Measurements from ENCODE around the gene SCARF2.
"Not testable (repeated sequence)": the region's sequence is repeated elsewhere in the genome, so short reads cannot be mapped to it uniquely, and the experiment has no call there.

Gene SCARF2

GRCh38 chr22:20472629-20473442 lies 35.2 kb upstream of the SCARF2 start:
- Histone ChIP-seq H3K4me1 (ENCODE audit: control insufficient read depth in 2 of 2, insufficient read depth in 2 of 2, low read length in 2 of 2) (no peaks in the 10 kb centered on the region), H3K27ac (ENCODE audit: low read depth in 2 of 2, low read length in 2 of 2) (no peak overlapping the region), H3K36me3 (ENCODE audit: control insufficient read depth in 2 of 2, insufficient read depth in 2 of 2, low read length in 2 of 2) (peaks cover 4 to 13% of the 10 kb centered on the region in 2 donors), H3K4me3 (ENCODE audit: low read length in 2 of 2) (no peak overlapping the region), H3K27me3 (ENCODE audit: control insufficient read depth in 2 of 2, insufficient read depth in 2 of 2, low read length in 2 of 2) (no peaks in the 10 kb centered on the region), H3K9ac (ENCODE audit: low read depth in 1 of 2, low read length in 2 of 2) (no peak overlapping the region), H3K9me3 (ENCODE audit: control insufficient read depth in 2 of 2, low read length in 2 of 2) (no peaks in the 10 kb centered on the region)

DNA sequence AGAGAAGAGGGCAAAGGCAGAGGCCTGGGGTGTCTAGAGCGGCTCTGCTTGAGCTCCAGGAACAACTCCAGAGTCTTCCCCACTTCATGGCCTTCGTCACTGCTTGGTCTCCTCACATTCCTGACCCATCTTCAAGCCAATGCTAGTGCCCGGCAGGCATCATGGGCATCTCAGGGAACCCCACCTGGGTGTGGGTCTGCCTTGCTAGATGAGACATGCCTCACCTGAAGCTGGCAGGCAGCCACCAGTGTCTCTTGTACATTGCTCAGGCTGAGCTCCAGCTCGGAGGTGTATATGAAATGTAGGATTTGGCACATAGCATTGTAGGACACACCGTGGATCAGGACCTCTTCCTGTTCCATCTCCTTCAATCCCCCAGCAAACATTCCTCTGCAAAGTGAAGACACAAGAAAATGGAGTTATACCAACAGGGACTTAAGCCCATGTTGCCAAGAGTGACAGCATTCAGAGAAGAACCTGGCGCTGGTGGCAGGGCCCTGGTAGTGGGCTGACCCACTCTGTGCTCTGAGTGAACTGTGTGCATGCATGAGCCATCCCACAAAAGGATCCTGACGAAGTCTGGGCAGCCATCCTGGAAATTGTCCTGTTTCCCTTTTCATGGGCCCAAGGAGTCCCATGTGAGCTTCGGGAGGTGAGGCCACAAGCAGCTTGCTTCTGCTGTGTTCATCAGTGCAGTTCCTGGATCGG lies 33.7 kb upstream of the SCARF2 start:
- Histone ChIP-seq H3K36me3 (ENCODE audit: control insufficient read depth in 2 of 2, insufficient read depth in 2 of 2, low read length in 2 of 2) (peaks cover 4 to 13% of the 10 kb centered on the region in 2 donors), H3K4me1 (ENCODE audit: control insufficient read depth in 2 of 2, insufficient read depth in 2 of 2, low read length in 2 of 2) (no peaks in the 10 kb centered on the region), H3K9ac (ENCODE audit: low read depth in 1 of 2, low read length in 2 of 2) (no peak overlapping the region), H3K4me3 (ENCODE audit: low read length in 2 of 2) (no peak overlapping the region), H3K27ac (ENCODE audit: low read depth in 2 of 2, low read length in 2 of 2) (no peak overlapping the region), H3K27me3 (ENCODE audit: control insufficient read depth in 2 of 2, insufficient read depth in 2 of 2, low read length in 2 of 2) (no peaks in the 10 kb centered on the region), H3K9me3 (ENCODE audit: control insufficient read depth in 2 of 2, low read length in 2 of 2) (no peaks in the 10 kb centered on the region)

- H3K36me3 ChIP-seq (ENCODE audit: control insufficient read depth in 2 of 2, insufficient read depth in 2 of 2, low read length in 2 of 2) = peaks cover 4 to 13% of the 10 kb centered on the region in 2 donors
- not testable (repeated sequence) for H3K9ac ChIP-seq (ENCODE audit: low read depth in 1 of 2, low read length in 2 of 2); H3K27me3 ChIP-seq (ENCODE audit: control insufficient read depth in 2 of 2, insufficient read depth in 2 of 2, low read length in 2 of 2); H3K4me1 ChIP-seq (ENCODE audit: control insufficient read depth in 2 of 2, insufficient read depth in 2 of 2, low read length in 2 of 2); H3K9me3 ChIP-seq (ENCODE audit: control insufficient read depth in 2 of 2, low read length in 2 of 2); H3K27ac ChIP-seq (ENCODE audit: low read depth in 2 of 2, low read length in 2 of 2); H3K4me3 ChIP-seq (ENCODE audit: low read length in 2 of 2)
These were observed 32.9 kb upstream of the SCARF2 start for GRCh38 chr22:20470525-20470924.

- Histone ChIP-seq H3K27ac (ENCODE audit: low read depth in 2 of 2, low read length in 2 of 2) (no peak overlapping the region), H3K27me3 (ENCODE audit: control insufficient read depth in 2 of 2, insufficient read depth in 2 of 2, low read length in 2 of 2) (no peaks in the 10 kb centered on the region), H3K4me1 (ENCODE audit: control insufficient read depth in 2 of 2, insufficient read depth in 2 of 2, low read length in 2 of 2) (peaks cover 3 to 4% of the 10 kb centered on the region in 2 donors), H3K9ac (ENCODE audit: low read depth in 1 of 2, low read length in 2 of 2) (no peak overlapping the region), H3K4me3 (ENCODE audit: low read length in 2 of 2) (no peak overlapping the region), H3K9me3 (ENCODE audit: control insufficient read depth in 2 of 2, low read length in 2 of 2) (no peaks in the 10 kb centered on the region), H3K36me3 (ENCODE audit: control insufficient read depth in 2 of 2, insufficient read depth in 2 of 2, low read length in 2 of 2) (peaks cover 11 to 23% of the 10 kb centered on the region in 2 donors)
These were observed 31.7 kb upstream of the SCARF2 start for GRCh38 chr22:20469110-20469868.

DNA sequence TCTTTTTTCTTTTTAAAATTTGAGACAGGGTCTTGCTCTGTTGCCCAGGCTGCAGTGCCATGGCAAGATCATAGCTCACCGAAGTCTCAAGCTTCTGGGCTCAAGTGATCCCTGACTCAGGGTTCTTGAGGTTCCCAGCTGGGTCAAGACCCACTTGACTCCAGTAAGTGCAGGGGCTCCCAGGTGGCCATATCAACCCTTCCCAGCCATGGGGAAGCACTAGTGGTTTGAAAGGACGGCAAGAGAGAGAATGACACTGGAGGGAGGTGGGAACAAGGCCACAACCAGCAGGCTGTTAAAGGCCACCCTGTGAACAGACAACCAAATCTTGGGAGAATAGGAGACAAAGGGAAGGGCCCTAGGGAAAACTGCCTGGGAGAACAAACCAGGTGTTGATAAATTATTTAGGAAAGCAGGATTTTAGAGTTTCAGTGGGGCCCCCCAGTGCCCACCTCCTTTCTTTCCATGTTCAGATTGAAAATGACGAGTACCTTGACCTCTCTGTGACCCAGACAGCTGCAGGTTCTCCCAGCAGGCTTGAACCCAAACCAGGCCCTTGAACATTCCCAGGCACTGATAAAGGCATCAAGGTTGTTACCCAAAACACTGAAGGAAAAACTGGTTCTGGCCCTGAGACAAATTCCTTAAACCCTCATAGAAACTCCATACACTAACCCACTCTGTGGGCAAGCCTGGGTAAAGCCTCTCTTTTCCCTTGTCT lies 29.2 kb upstream of the SCARF2 start:
- no peak overlapping the region for H3K27ac ChIP-seq (ENCODE audit: low read depth in 2 of 2, low read length in 2 of 2)
- no peak overlapping the region for H3K4me3 ChIP-seq (ENCODE audit: low read length in 2 of 2)
- no peaks in the 10 kb centered on the region for H3K9me3 ChIP-seq (ENCODE audit: control insufficient read depth in 2 of 2, low read length in 2 of 2)
- H3K4me1 ChIP-seq (ENCODE audit: control insufficient read depth in 2 of 2, insufficient read depth in 2 of 2, low read length in 2 of 2) = peaks cover 3 to 11% of the 10 kb centered on the region in 2 donors
- no peak overlapping the region for H3K9ac ChIP-seq (ENCODE audit: low read depth in 1 of 2, low read length in 2 of 2)
- peaks cover 11 to 25% of the 10 kb centered on the region in 2 donors for H3K36me3 ChIP-seq (ENCODE audit: control insufficient read depth in 2 of 2, insufficient read depth in 2 of 2, low read length in 2 of 2)
- no peaks in the 10 kb centered on the region for H3K27me3 ChIP-seq (ENCODE audit: control insufficient read depth in 2 of 2, insufficient read depth in 2 of 2, low read length in 2 of 2)

- H3K27ac ChIP-seq (ENCODE audit: low read depth in 2 of 2, low read length in 2 of 2) = no peak overlapping the region
- H3K4me1 ChIP-seq (ENCODE audit: control insufficient read depth in 2 of 2, insufficient read depth in 2 of 2, low read length in 2 of 2) = peaks cover 3 to 11% of the 10 kb centered on the region in 2 donors
- no peak overlapping the region for H3K4me3 ChIP-seq (ENCODE audit: low read length in 2 of 2)
- H3K9ac ChIP-seq (ENCODE audit: low read depth in 1 of 2, low read length in 2 of 2) = no peak overlapping the region
- H3K27me3 ChIP-seq (ENCODE audit: control insufficient read depth in 2 of 2, insufficient read depth in 2 of 2, low read length in 2 of 2) = no peaks in the 10 kb centered on the region
- H3K36me3 ChIP-seq (ENCODE audit: control insufficient read depth in 2 of 2, insufficient read depth in 2 of 2, low read length in 2 of 2) = peaks cover 7 to 18% of the 10 kb centered on the region in 2 donors
- no peaks in the 10 kb centered on the region for H3K9me3 ChIP-seq (ENCODE audit: control insufficient read depth in 2 of 2, low read length in 2 of 2)
These were observed 28.1 kb upstream of the SCARF2 start for GRCh38 chr22:20465759-20466077.

DNA sequence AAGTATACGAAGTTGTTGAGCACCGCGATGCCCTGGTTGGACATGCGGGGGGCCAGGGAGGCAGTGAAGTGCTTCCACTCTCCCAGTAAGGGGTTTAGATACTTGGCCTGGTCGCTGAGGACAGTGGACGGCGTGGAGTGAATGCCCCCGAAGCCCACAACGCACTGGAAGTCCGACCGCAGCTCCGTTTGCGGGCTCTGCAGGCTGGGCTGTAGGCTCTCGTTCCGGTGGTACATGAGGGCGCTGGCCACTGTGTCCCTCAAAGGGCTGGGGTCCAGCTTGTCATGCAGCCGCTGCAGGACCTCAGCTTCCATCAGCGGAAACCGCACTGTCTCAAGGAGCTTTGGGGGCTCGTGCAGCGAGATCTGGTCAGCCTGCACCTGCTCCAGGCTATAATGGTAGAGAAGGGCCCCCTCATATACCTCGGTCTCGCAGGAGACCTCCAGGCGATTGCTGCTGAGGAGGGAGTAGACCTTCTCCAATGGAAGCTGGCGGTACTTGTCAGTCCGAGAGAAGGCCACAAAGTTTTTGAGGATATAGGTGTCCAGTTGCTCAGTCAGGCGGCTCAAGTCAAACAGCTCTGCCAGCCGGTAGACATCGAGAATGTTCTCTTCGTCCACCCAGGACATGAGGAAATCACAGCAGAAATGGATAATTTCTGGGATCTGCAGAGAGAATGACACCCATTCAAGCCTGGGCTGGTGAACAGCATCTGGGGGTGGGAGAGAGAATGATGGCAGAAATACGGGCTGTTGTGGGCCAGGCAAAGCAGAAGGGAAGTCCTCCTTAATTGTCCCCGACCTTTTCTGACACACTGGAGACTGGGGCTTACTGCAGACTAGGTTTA lies 27.5 kb upstream of the SCARF2 start:
- H3K9me3 ChIP-seq (ENCODE audit: control insufficient read depth in 2 of 2, low read length in 2 of 2) = no peaks in the 10 kb centered on the region
- no peak overlapping the region for H3K4me3 ChIP-seq (ENCODE audit: low read length in 2 of 2)
- H3K27ac ChIP-seq (ENCODE audit: low read depth in 2 of 2, low read length in 2 of 2) = peak overlapping the region in 1 of 2 donors; percentile 82
- no peak overlapping the region for H3K9ac ChIP-seq (ENCODE audit: low read depth in 1 of 2, low read length in 2 of 2)
- no peaks in the 10 kb centered on the region for H3K27me3 ChIP-seq (ENCODE audit: control insufficient read depth in 2 of 2, insufficient read depth in 2 of 2, low read length in 2 of 2)
- H3K4me1 ChIP-seq (ENCODE audit: control insufficient read depth in 2 of 2, insufficient read depth in 2 of 2, low read length in 2 of 2) = peaks cover 3 to 11% of the 10 kb centered on the region in 2 donors
- peaks cover 7 to 16% of the 10 kb centered on the region in 2 donors for H3K36me3 ChIP-seq (ENCODE audit: control insufficient read depth in 2 of 2, insufficient read depth in 2 of 2, low read length in 2 of 2)

- Histone ChIP-seq H3K27me3 (ENCODE audit: control insufficient read depth in 2 of 2, insufficient read depth in 2 of 2, low read length in 2 of 2) (no peaks in the 10 kb centered on the region), H3K4me1 (ENCODE audit: control insufficient read depth in 2 of 2, insufficient read depth in 2 of 2, low read length in 2 of 2) (peaks cover 3 to 11% of the 10 kb centered on the region in 2 donors), H3K36me3 (ENCODE audit: control insufficient read depth in 2 of 2, insufficient read depth in 2 of 2, low read length in 2 of 2) (peaks cover 7 to 16% of the 10 kb centered on the region in 2 donors), H3K9me3 (ENCODE audit: control insufficient read depth in 2 of 2, low read length in 2 of 2) (no peaks in the 10 kb centered on the region), H3K9ac (ENCODE audit: low read depth in 1 of 2, low read length in 2 of 2) (peak overlapping the region in 1 of 2 donors; percentile 32), H3K4me3 (ENCODE audit: low read length in 2 of 2) (no peak overlapping the region), H3K27ac (ENCODE audit: low read depth in 2 of 2, low read length in 2 of 2) (peak overlapping the region; percentile 28 to 82)
These were observed 26.5 kb upstream of the SCARF2 start for GRCh38 chr22:20464096-20464614.

Data from mucosa of rectum (tissue), 2 donors.